DOHH2 (cell line): Measurements from ENCODE around the gene OR5AP2.

Experiments
- CTCF ChIP-seq: fragments of 200-600 bp; sonication (generic); IDR thresholded peaks from one replicate; pipeline ENCODE4 v1.5.1; 2014; ENCODE audit warnings: antibody characterized with exemption, mild to moderate bottlenecking, low read depth, low read length; ENCODE audit not compliant: poor library complexity, severe bottlenecking
- EZH2phosphoT487 ChIP-seq: fragments of 200-600 bp; sonication (generic); IDR thresholded peaks from 2 replicates; pipeline ENCODE4 v1.6.1; 2017; ENCODE audit warnings: borderline replicate concordance, mild to moderate bottlenecking, antibody characterized with exemption, low read length, moderate library complexity, mixed read lengths

GRCh38 chr11:56663386-56663785 lies 21.1 kb upstream of the OR5AP2 start, which contains the start of gene OR5AR1:
- TF ChIP-seq CTCF (no peak), EZH2phosphoT487 (no peak)
